Nephron (organoid): Measurements from ENCODE around the gene LRIG2.
"Not testable (repeated sequence)": the region's sequence is repeated elsewhere in the genome, so short reads cannot be mapped to it uniquely, and the experiment has no call there.

Experiments used
- H3K27ac Mint-ChIP-seq, 3 experiments: 2 replicates each; pipeline ENCODE4 v1.8.0; 2020; ENCODE audit warnings: mixed read lengths in 3 of 3, mild to moderate bottlenecking in 2 of 3, moderate library complexity in 1 of 3
- H3K27me3 Mint-ChIP-seq: 2 replicates; pipeline ENCODE4 v1.8.0; 2021; ENCODE audit warnings: low read depth, mild to moderate bottlenecking, moderate library complexity, mixed read lengths
- H3K36me3 Mint-ChIP-seq: 2 replicates; pipeline ENCODE4 v1.8.0; 2020; ENCODE audit warnings: low read depth, mixed read lengths
- H3K4me1 Mint-ChIP-seq: 2 replicates; pipeline ENCODE4 v1.8.0; 2020; ENCODE audit warnings: mixed read lengths
- H3K4me3 Mint-ChIP-seq, 3 experiments: 2 replicates each; pipeline ENCODE4 v1.8.0; 2020; ENCODE audit warnings: mild to moderate bottlenecking in 3 of 3, mixed read lengths in 3 of 3, moderate library complexity in 2 of 3
- H3K9me3 Mint-ChIP-seq: 2 replicates; pipeline ENCODE4 v1.8.0; 2020; ENCODE audit warnings: mixed read lengths
- CTCF ChIP-seq, 3 experiments: fragments of 200-600 bp; sonication (generic); IDR thresholded peaks; one replicate each; pipeline ENCODE4 v1.5.0; 2021; ENCODE audit warnings: antibody characterized with exemption in 3 of 3; ENCODE audit not compliant: unreplicated experiment in 3 of 3

LRIG2 gene, protein sequence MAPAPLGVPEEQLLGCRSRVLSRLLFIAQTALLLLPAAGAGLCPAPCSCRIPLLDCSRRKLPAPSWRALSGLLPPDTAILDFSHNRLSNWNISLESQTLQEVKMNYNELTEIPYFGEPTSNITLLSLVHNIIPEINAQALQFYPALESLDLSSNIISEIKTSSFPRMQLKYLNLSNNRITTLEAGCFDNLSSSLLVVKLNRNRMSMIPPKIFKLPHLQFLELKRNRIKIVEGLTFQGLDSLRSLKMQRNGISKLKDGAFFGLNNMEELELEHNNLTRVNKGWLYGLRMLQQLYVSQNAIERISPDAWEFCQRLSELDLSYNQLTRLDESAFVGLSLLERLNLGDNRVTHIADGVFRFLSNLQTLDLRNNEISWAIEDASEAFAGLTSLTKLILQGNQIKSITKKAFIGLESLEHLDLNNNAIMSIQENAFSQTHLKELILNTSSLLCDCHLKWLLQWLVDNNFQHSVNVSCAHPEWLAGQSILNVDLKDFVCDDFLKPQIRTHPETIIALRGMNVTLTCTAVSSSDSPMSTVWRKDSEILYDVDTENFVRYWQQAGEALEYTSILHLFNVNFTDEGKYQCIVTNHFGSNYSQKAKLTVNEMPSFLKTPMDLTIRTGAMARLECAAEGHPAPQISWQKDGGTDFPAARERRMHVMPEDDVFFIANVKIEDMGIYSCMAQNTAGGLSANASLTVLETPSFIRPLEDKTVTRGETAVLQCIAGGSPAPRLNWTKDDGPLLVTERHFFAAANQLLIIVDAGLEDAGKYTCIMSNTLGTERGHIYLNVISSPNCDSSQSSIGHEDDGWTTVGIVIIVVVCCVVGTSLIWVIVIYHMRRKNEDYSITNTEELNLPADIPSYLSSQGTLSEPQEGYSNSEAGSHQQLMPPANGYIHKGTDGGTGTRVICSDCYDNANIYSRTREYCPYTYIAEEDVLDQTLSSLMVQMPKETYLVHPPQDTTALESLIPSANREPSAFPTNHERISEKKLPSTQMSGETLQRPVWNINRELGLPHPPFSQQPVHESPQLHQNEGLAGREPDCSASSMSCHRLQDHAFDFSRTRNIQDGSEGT

DNA sequence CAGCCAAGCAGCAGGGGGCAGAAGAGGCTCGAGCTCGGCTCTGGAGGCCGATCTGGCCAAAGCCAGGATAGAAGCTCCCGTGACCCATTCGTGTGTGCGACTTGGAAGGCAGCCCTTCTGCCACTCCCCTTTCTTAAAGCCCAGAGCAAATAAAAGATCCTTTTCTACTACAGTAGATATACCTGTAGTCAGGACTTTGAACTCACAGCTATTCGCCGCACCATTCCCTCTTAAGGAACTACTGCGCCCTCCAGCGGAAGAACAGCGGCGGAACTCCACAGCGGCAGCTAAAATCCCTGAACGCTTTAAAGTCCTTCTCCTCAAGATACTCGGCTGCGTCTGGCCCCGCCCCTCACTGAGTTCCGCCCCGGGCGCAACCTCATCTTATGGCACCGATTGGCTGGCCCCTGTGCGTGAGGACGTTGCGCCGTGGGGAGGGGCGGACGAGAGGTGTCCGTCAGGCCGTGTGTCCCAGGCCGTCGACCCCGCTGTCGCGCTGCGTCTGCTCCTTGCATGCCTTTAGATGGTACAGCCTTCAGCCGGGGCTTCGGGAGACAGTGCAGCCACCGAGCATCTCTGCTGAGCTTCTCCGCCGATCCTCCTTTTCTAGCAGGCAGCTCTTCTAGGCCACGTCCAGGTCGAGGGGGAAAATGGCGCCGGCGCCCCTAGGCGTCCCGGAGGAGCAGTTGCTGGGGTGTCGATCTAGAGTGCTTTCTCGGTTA is at the start of gene LRIG2:
LRIG2 (plus strand) TSS at position 442 of the 722 bp plus-strand sequence; CDS start at position 651, 209 bp downstream.
- H3K4me1 Mint-ChIP-seq: peaks cover 25% of the 10 kb centered on the region
- peaks cover 15% of the 10 kb centered on the region for H3K36me3 Mint-ChIP-seq
- H3K4me3 Mint-ChIP-seq: peak within 1 kb of the TSS; percentile 94 to 100 (median 96)
- no peaks in the 10 kb centered on the region for H3K9me3 Mint-ChIP-seq
- H3K27ac Mint-ChIP-seq: peak within 1 kb of the TSS; percentile 95 to 99 (median 99)
- peak; percentile 94 to 98 (median 96) for TF ChIP-seq CTCF (IDR thresholded peaks at IDR 0.05; ENCODE audit: unreplicated experiment in 3 of 3)
- no peaks in the 10 kb centered on the region for H3K27me3 Mint-ChIP-seq

DNA sequence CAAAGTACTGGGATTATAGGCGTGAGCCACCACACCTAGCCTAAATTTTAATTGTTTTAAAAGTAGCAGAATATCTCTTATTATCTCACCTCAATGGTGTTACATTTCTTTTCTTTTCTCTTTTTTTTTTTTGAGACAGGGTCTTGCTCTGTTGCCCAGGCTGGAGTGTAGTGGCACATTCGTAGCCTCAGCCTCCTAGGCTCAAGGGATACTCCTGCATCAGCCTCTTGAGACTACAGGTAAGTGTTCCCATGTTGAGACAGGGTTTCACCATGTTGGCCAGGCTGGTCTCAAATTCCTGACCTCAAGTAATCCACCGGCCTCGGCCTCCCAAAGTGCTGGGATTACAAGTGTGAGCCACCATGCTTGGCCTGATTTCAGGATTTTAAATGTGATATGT is 49.7 kb upstream of the LRIG2 start:
- H3K4me1 Mint-ChIP-seq: peaks cover 10% of the 10 kb centered on the region
- H3K27me3 Mint-ChIP-seq, H3K27ac Mint-ChIP-seq, H3K36me3 Mint-ChIP-seq, H3K9me3 Mint-ChIP-seq, H3K4me3 Mint-ChIP-seq: not testable (repeated sequence)

DNA sequence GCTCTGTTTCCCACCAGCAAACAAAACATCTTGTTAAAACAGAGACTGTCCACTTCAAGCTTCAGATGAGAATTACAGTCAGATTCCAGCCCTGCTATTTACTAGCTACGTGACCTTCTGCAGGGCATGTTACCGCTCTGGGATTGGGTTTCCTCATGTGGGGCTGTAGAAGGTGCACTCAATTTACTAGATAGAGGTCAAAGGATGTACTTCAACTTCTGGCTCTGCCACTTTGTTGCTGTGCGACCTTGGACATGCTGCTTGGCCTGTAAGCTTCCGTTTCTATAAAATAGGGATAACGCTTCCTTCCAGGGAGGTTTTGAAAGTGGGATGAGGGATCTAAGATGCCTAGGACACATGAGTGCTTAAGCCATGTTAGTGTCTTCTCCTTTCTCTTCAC is 46.0 kb upstream of the LRIG2 start:
- TF ChIP-seq CTCF (IDR thresholded peaks at IDR 0.05; ENCODE audit: unreplicated experiment in 3 of 3): no peak

GRCh38 chr1:113027449-113027848 is 45.5 kb upstream of the LRIG2 start:
- Mint-ChIP-seq H3K27ac (no peak overlapping the region), H3K4me1 (peaks cover 5% of the 10 kb centered on the region), H3K9me3 (no peaks in the 10 kb centered on the region)

More for the DNA sequence above, 46.0 kb upstream of the LRIG2 start:
- H3K27ac Mint-ChIP-seq: peak overlapping the region in 1 of 3 experiments; percentile 19
- H3K27me3 Mint-ChIP-seq: no peaks in the 10 kb centered on the region
- no peaks in the 10 kb centered on the region for H3K9me3 Mint-ChIP-seq
- peaks cover 3% of the 10 kb centered on the region for H3K36me3 Mint-ChIP-seq
- no peak overlapping the region for H3K4me3 Mint-ChIP-seq
- peaks cover 5% of the 10 kb centered on the region for H3K4me1 Mint-ChIP-seq

GRCh38 chr1:113029822-113030221 is 43.2 kb upstream of the LRIG2 start:
- Mint-ChIP-seq H3K27ac (no peak overlapping the region), H3K36me3 (no peaks in the 10 kb centered on the region), H3K4me1 (peaks cover 5% of the 10 kb centered on the region), H3K27me3 (no peaks in the 10 kb centered on the region), H3K4me3 (no peak overlapping the region), H3K9me3 (no peaks in the 10 kb centered on the region)
- no peak for TF ChIP-seq CTCF (IDR thresholded peaks at IDR 0.05; ENCODE audit: unreplicated experiment in 3 of 3)

More at GRCh38 chr1:113027449-113027848, 45.5 kb upstream of the LRIG2 start:
- TF ChIP-seq CTCF (IDR thresholded peaks at IDR 0.05; ENCODE audit: unreplicated experiment in 3 of 3): no peak
- H3K4me3 Mint-ChIP-seq: no peak overlapping the region
- H3K36me3 Mint-ChIP-seq: peaks cover 3% of the 10 kb centered on the region
- H3K27me3 Mint-ChIP-seq: no peaks in the 10 kb centered on the region
